ENCODE results near the gene EDC3. TPM values are rescaled to one million over a fixed set of nuclear protein-coding genes. Genes with fewer than 3 reads are reported as not detected.

The EDC3 gene
- total and polyA plus RNA-seq, 9 of the 15 experiments (the other 6 are each of a cell fraction or from before 2014, with no cell fraction given): 11.7 to 63.9 (median 32.8) TPM

DNA sequence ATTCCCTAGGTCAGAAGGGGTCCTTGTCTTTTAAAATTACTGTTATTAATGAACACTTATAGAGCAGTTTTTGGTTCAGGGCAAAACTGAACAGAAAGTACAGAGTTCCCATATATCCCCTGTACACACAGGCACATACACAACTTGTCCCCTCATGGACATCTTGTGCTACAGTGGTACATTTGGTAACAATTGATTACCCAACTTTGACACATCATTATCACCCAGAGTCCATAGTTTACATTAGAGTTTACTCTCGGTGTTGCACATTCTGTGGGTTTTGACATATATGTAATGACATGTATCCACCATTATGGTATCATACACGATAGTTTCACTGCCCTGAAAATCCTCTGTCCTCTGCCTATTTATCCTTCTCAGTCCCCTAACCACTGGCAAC, 984 bp upstream of the EDC3 start:
- Histone ChIP-seq H3K79me2 (ENCODE audit: control insufficient read depth, insufficient read depth, low read length) (peaks cover 34% of the 10 kb centered on the region), H3K4me3 (peak overlapping the region; percentile 95), H3K4me1 (replicated peaks in 1 of 2; ENCODE audit: control insufficient read depth in 2 of 2, insufficient read depth in 2 of 2, low read length in 2 of 2) (peaks cover 0 to 5% of the 10 kb centered on the region in 2 experiments; a peak in 2 of 5 replicates), H4K20me1 (replicated peaks; ENCODE audit: control insufficient read depth, insufficient read depth, low read length) (no peaks in the 10 kb centered on the region), H3K9me1 (ENCODE audit: control insufficient read depth, insufficient read depth, low read length) (no peaks in the 10 kb centered on the region), H2AFZ (ENCODE audit: low read depth, low read length) (peak overlapping the region; percentile 99), H3K9me3 (replicated peaks; ENCODE audit: control insufficient read depth, insufficient read depth, low read depth, low read length) (no peaks in the 10 kb centered on the region), H3K27ac (ENCODE audit: extremely low read depth, low read depth, low read length) (peak overlapping the region; percentile 83; the same call in 1 of the 3 replicates), H3K9ac (ENCODE audit: insufficient read depth in 1 of 2, low read depth in 2 of 2, low read length in 2 of 2) (peak overlapping the region in 1 of 2 experiments; percentile 93; a peak in 2 of 4 replicates), H3K4me2 (ENCODE audit: insufficient read depth, low read length) (peak overlapping the region; percentile 100), H3K36me3 (ENCODE audit: control insufficient read depth, insufficient read depth, low read length) (no peaks in the 10 kb centered on the region), H3K27me3 (ENCODE audit: control insufficient read depth in 2 of 2, insufficient read depth in 2 of 2, low read length in 2 of 2) (peaks cover 0 to under 1% of the 10 kb centered on the region in 2 experiments; a peak in 1 of 5 replicates)
- intact Hi-C loops (cut with micrococcal nuclease) (no loop called here), in situ Hi-C loops (cut with MboI) (no loop called here)
- ChIA-PET CTCF (ENCODE audit: low intra/inter-chr PET ratio) (no interaction called here), POLR2A (interaction anchor here (0.6 to 1.5 kb wide), 4 partner anchors 20 to 660 kb away, joined by 3 read pairs; no protein-coding TSS in a partner anchor)
- FAIRE-seq: no peak
- 21% methylated on average over 2 of the region's 2 CpGs for whole genome bisulfite sequencing (ENCODE audit: insufficient coverage, low coverage, missing lambda C conversion rate)
- ATAC-seq: no peak
- no TSS peak for BruUV-seq (replicated peaks)
- no peak for TF ChIP-seq CEBPB (tag; IDR thresholded peaks at IDR 0.05)
- TF ChIP-seq POLR2G (IDR thresholded peaks at IDR 0.05; ENCODE audit: low read depth, low read length): no peak
- TF ChIP-seq, protein P1, sequence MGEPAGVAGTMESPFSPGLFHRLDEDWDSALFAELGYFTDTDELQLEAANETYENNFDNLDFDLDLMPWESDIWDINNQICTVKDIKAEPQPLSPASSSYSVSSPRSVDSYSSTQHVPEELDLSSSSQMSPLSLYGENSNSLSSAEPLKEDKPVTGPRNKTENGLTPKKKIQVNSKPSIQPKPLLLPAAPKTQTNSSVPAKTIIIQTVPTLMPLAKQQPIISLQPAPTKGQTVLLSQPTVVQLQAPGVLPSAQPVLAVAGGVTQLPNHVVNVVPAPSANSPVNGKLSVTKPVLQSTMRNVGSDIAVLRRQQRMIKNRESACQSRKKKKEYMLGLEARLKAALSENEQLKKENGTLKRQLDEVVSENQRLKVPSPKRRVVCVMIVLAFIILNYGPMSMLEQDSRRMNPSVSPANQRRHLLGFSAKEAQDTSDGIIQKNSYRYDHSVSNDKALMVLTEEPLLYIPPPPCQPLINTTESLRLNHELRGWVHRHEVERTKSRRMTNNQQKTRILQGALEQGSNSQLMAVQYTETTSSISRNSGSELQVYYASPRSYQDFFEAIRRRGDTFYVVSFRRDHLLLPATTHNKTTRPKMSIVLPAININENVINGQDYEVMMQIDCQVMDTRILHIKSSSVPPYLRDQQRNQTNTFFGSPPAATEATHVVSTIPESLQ (CRISPR knock-in tag; IDR thresholded peaks at IDR 0.05): no peak
- DNase-seq (ENCODE audit: extremely low read depth in 1 of 4, low spot score in 3 of 4): no peak

GRCh38 chr15:74696398-74696729, 540 bp upstream of the EDC3 start:
- Histone ChIP-seq H3K27me3 (ENCODE audit: control insufficient read depth in 2 of 2, insufficient read depth in 2 of 2, low read length in 2 of 2) (no peaks in the 10 kb centered on the region), H3K9me1 (ENCODE audit: control insufficient read depth, insufficient read depth, low read length) (no peaks in the 10 kb centered on the region), H3K9me3 (replicated peaks; ENCODE audit: control insufficient read depth, insufficient read depth, low read depth, low read length) (no peaks in the 10 kb centered on the region), H3K27ac (ENCODE audit: extremely low read depth, low read depth, low read length) (peak overlapping the region; percentile 83), H3K4me2 (ENCODE audit: insufficient read depth, low read length) (peak overlapping the region; percentile 100), H3K36me3 (ENCODE audit: control insufficient read depth, insufficient read depth, low read length) (no peaks in the 10 kb centered on the region), H2AFZ (ENCODE audit: low read depth, low read length) (peak overlapping the region; percentile 99), H3K4me3 (peak overlapping the region; percentile 95), H3K9ac (ENCODE audit: insufficient read depth in 1 of 2, low read depth in 2 of 2, low read length in 2 of 2) (peak overlapping the region; percentile 93 to 94), H3K4me1 (replicated peaks in 1 of 2; ENCODE audit: control insufficient read depth in 2 of 2, insufficient read depth in 2 of 2, low read length in 2 of 2) (peaks cover 0 to 5% of the 10 kb centered on the region in 2 experiments; a peak in 2 of 5 replicates), H4K20me1 (replicated peaks; ENCODE audit: control insufficient read depth, insufficient read depth, low read length) (no peaks in the 10 kb centered on the region), H3K79me2 (ENCODE audit: control insufficient read depth, insufficient read depth, low read length) (peaks cover 37% of the 10 kb centered on the region)
- in situ Hi-C loops (cut with MboI) (no loop called here), intact Hi-C loops (cut with micrococcal nuclease) (no loop called here)
- POLR2A ChIA-PET: interaction anchor here (0.6 to 1.5 kb wide), 5 partner anchors 20 to 660 kb away, joined by 3 to 4 read pairs (median 3); partner anchors contain the start of gene SEMA7A
- 10% methylated on average over 10 of the region's 10 CpGs for WGBS (ENCODE audit: insufficient coverage, low coverage, missing lambda C conversion rate)
- CTCF ChIA-PET (ENCODE audit: low intra/inter-chr PET ratio): no interaction called here
- TSS peak; percentile 98 for BruUV-seq (replicated peaks)
- FAIRE-seq (no peak), ATAC-seq (peak; percentile 56), DNase-seq (ENCODE audit: extremely low read depth in 1 of 4, low spot score in 3 of 4) (no peak)
- TF ChIP-seq SREBF2 (CRISPR knock-in tag; IDR thresholded peaks at IDR 0.05): no peak
- no peak for TF ChIP-seq ARHGAP35 (IDR thresholded peaks at IDR 0.05; ENCODE audit: partially characterized antibody)
- TF ChIP-seq L3MBTL2 (IDR thresholded peaks at IDR 0.05): 0 out of 2 replicates have a peak, but pooled peaks have one; percentile 10
- TF ChIP-seq ZNF561 (CRISPR knock-in tag; conservative IDR thresholded peaks at IDR 0.05): no peak
- no peak for TF ChIP-seq SMAD3 (CRISPR knock-in tag; conservative IDR thresholded peaks at IDR 0.05)
- TF ChIP-seq DIDO1 (tag; IDR thresholded peaks at IDR 0.05; ENCODE audit: low read depth): no peak
- TF ChIP-seq PRMT5 (CRISPR knock-in tag; IDR thresholded peaks at IDR 0.05): no peak
- TF ChIP-seq SAP30 (IDR thresholded peaks at IDR 0.05; ENCODE audit: borderline replicate concordance, insufficient read depth, low read depth, low read length, poor library complexity, severe bottlenecking): peak; percentile 22
- no peak for TF ChIP-seq EGR1 (conservative IDR thresholded peaks at IDR 0.05)
- TF ChIP-seq LARP7 (IDR thresholded peaks at IDR 0.05): no peak
- no peak for TF ChIP-seq MTA3 (IDR thresholded peaks at IDR 0.05; ENCODE audit: borderline replicate concordance)
- no peak for TF ChIP-seq ARID2 (IDR thresholded peaks at IDR 0.05)
- TF ChIP-seq ZNF146 (CRISPR knock-in tag; IDR thresholded peaks at IDR 0.05; ENCODE audit: unreplicated experiment): peak; percentile 5

Data from K562 (cell line).